ENCODE measurements around the gene ATP6V1A. TPM values are rescaled to one million over a fixed set of nuclear protein-coding genes. Genes with fewer than 3 reads are reported as not detected.

Gene ATP6V1A
- total RNA-seq, 2 experiments from 2014 or later = 8.7 to 9.4 TPM

DNA sequence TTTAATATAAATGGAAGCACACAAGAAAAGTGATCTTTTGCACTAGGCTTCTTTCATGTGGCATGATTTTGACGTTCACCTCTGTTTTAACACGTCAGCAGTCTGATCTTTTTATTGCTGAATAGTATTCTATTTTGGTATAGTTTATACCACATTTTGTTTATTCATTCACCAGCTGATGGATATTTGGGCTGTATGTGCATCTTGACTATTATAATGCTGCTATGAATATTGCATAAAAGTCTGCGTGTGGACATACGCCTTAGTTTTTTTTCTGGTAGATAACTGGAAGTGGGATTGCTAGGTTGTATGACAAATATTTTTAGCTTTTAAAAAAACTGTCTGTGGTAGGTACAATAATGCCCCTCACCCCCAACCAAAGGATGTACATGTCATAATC lies 15.1 kb upstream of the ATP6V1A start:
- Mint-ChIP-seq H3K27ac (peak overlapping the region; percentile 64), H3K9me3 (no peaks in the 10 kb centered on the region), H3K4me1 (ENCODE audit: low read depth) (peaks cover 57% of the 10 kb centered on the region), H3K4me3 (no peak overlapping the region), H3K36me3 (ENCODE audit: low read depth) (peaks cover 33% of the 10 kb centered on the region), H3K27me3 (no peaks in the 10 kb centered on the region)
- no peak overlapping the region for H3K4me3 ChIP-seq (ENCODE audit: low read length)
- peaks cover 4% of the 10 kb centered on the region for H3K4me1 ChIP-seq (ENCODE audit: insufficient read depth, low read length)
- CTCF ChIA-PET = interaction anchor here (1.0 to 2.1 kb wide), 3 partner anchors 10 to 29 kb away, joined by 3 to 6 read pairs (median 4); no protein-coding TSS in a partner anchor
- H3K27me3 ChIP-seq (ENCODE audit: control insufficient read depth in 1 of 2, insufficient read depth in 2 of 2, low read length in 2 of 2) = no peaks in the 10 kb centered on the region
- TF ChIP-seq, protein P1, sequence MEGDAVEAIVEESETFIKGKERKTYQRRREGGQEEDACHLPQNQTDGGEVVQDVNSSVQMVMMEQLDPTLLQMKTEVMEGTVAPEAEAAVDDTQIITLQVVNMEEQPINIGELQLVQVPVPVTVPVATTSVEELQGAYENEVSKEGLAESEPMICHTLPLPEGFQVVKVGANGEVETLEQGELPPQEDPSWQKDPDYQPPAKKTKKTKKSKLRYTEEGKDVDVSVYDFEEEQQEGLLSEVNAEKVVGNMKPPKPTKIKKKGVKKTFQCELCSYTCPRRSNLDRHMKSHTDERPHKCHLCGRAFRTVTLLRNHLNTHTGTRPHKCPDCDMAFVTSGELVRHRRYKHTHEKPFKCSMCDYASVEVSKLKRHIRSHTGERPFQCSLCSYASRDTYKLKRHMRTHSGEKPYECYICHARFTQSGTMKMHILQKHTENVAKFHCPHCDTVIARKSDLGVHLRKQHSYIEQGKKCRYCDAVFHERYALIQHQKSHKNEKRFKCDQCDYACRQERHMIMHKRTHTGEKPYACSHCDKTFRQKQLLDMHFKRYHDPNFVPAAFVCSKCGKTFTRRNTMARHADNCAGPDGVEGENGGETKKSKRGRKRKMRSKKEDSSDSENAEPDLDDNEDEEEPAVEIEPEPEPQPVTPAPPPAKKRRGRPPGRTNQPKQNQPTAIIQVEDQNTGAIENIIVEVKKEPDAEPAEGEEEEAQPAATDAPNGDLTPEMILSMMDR (IDR thresholded peaks at IDR 0.05) = no peak
- DNase-seq (no peak), ATAC-seq (ENCODE audit: poor library complexity) (peak; percentile 35)
- no peaks in the 10 kb centered on the region for H3K9me3 ChIP-seq (ENCODE audit: control insufficient read depth in 1 of 2, insufficient read depth in 1 of 2, low read length in 2 of 2)
- H3K27ac ChIP-seq (ENCODE audit: low read depth in 1 of 2, low read length in 2 of 2) = no peak overlapping the region
- POLR2A ChIA-PET = no interaction called here
- peaks cover 6% of the 10 kb centered on the region for H3K36me3 ChIP-seq (ENCODE audit: insufficient read depth, low read length)
- intact Hi-C loops (cut with DNase I, micrococcal nuclease) = loop anchor here in 1 of 2 experiments (2.0 kb wide), 1 partner anchor 425 kb away; no protein-coding TSS in a partner anchor

DNA sequence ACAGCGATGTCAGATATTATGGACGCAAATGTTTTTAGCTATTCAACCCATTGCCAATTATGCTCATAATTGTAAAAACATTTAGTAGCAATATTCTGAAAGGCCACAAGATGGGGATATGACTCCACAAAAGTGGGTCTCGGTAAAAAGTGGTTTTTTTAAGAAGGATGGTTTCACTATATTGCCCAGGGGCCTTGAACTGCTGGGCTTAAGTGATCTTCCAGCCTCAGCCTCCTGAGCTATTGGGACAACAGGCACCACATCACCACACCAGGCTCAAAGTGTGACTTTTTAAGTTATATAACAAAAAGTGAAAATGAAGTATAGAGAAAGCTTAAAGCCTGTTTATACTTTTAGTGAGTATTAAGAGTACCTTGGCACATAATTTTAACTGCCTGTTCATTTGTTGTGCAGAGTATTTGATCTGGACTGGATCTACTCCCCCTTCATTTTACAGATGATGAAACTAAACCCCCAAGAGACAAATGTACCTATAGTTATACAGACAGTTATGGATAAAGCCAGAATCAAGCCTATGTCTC lies 10.2 kb upstream of the ATP6V1A start:
- DNase-seq = peak in 6 of 14 experiments; percentile 5 to 83 (median 53)
- H3K27me3 Mint-ChIP-seq = no peaks in the 10 kb centered on the region
- Histone ChIP-seq H3K9me3 (ENCODE audit: control insufficient read depth in 1 of 2, insufficient read depth in 1 of 2, low read length in 2 of 2) (no peaks in the 10 kb centered on the region), H3K4me3 (ENCODE audit: low read length) (no peak overlapping the region), H3K36me3 (ENCODE audit: insufficient read depth, low read length) (peaks cover 4% of the 10 kb centered on the region), H3K27me3 (ENCODE audit: control insufficient read depth in 1 of 2, insufficient read depth in 2 of 2, low read length in 2 of 2) (no peaks in the 10 kb centered on the region), H3K4me1 (ENCODE audit: insufficient read depth, low read length) (peaks cover 3% of the 10 kb centered on the region), H3K27ac (ENCODE audit: low read depth in 1 of 2, low read length in 2 of 2) (peak overlapping the region in 1 of 2 donors; percentile 52)
- H3K27ac Mint-ChIP-seq = peak overlapping the region; percentile 53
- peaks cover 83% of the 10 kb centered on the region for H3K4me1 Mint-ChIP-seq (ENCODE audit: low read depth)
- no peak overlapping the region for H3K4me3 Mint-ChIP-seq
- intact Hi-C loops (cut with DNase I, micrococcal nuclease) = loop anchor here (1.0 to 5.0 kb wide), 6 partner anchors 9 to 682 kb away; partner anchors contain the start of gene GRAMD1C (in 1 of the 2)
- POLR2A ChIA-PET = interaction anchor here (1.0 to 3.4 kb wide), 4 partner anchors 9 to 319 kb away, joined by 3 to 47 read pairs (median 6); partner anchors contain the start of genes ATP6V1A, CCDC191, GRAMD1C and NAA50
- peaks cover 21% of the 10 kb centered on the region for H3K36me3 Mint-ChIP-seq (ENCODE audit: low read depth)
- TF ChIP-seq, protein P1 (IDR thresholded peaks at IDR 0.05) = peak; percentile 82
- CTCF ChIA-PET = interaction anchor here (0.6 to 4.3 kb wide), 21 partner anchors 9 to 683 kb away, joined by 3 to 82 read pairs (median 5); partner anchors contain the start of genes ATP6V1A, CCDC191, GRAMD1C and NAA50
- ATAC-seq (ENCODE audit: poor library complexity) = peak; percentile 90
- no peaks in the 10 kb centered on the region for H3K9me3 Mint-ChIP-seq

DNA sequence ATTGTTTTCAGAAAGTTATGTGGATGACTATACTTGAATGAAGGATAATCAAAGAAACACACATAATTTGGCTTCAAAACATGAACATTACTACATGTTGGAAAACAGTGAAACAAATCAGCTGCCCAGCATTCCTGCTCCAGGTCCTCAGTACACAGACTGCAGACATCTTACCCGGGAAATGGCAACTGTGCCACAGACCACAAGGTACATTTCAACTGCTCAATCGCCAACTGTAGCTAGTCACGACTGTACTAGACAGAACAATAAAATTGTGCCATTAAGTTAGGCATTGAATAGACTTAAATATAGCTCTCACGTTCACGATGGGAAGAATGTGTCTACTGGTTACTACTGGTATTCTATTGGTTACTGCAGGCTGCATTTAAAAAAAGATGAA lies 5.7 kb upstream of the ATP6V1A start:
- DNase-seq (peak in 1 of 14 experiments; percentile 19), ATAC-seq (ENCODE audit: poor library complexity) (no peak)
- H3K4me1 ChIP-seq (ENCODE audit: insufficient read depth, low read length) = peaks cover 21% of the 10 kb centered on the region
- H3K9me3 ChIP-seq (ENCODE audit: control insufficient read depth in 1 of 2, insufficient read depth in 1 of 2, low read length in 2 of 2) = no peaks in the 10 kb centered on the region
- Mint-ChIP-seq H3K4me1 (ENCODE audit: low read depth) (peaks cover 87% of the 10 kb centered on the region), H3K27ac (peak overlapping the region; percentile 29), H3K9me3 (no peaks in the 10 kb centered on the region), H3K27me3 (no peaks in the 10 kb centered on the region), H3K4me3 (no peak overlapping the region), H3K36me3 (ENCODE audit: low read depth) (peaks cover 18% of the 10 kb centered on the region)
- H3K27me3 ChIP-seq (ENCODE audit: control insufficient read depth in 1 of 2, insufficient read depth in 2 of 2, low read length in 2 of 2) = no peaks in the 10 kb centered on the region
- no peak overlapping the region for H3K27ac ChIP-seq (ENCODE audit: low read depth in 1 of 2, low read length in 2 of 2)
- intact Hi-C loops (cut with DNase I, micrococcal nuclease) = loop anchor here in 1 of 2 experiments (2.0 to 10.0 kb wide), 3 partner anchors 160 to 716 kb away; no protein-coding TSS in a partner anchor
- peaks cover 3% of the 10 kb centered on the region for H3K36me3 ChIP-seq (ENCODE audit: insufficient read depth, low read length)
- TF ChIP-seq, protein P1 (IDR thresholded peaks at IDR 0.05) = no peak
- H3K4me3 ChIP-seq (ENCODE audit: low read length) = no peak overlapping the region
- ChIA-PET CTCF (interaction anchor here (0.8 to 2.1 kb wide), 4 partner anchors 9 to 53 kb away, joined by 3 to 6 read pairs (median 3); no protein-coding TSS in a partner anchor), POLR2A (interaction anchor here (1.1 kb wide), 1 partner anchor 45 kb away, joined by 3 read pairs; the partner anchor contains the start of gene USF3)

All from CD4-positive, alpha-beta T cell (primary cell).